CD4-positive, alpha-beta T cell (primary cell): ENCODE data around the gene DNAJC11. TPM values are rescaled to one million over a fixed set of nuclear protein-coding genes. Genes with fewer than 3 reads are reported as not detected.

Experiments
- ATAC-seq: fragments of 200-7000 bp; cut with Tn5 transposase; one replicate; pipeline ENCODE4 v1.10.0; 2022; ENCODE audit warnings: mild to moderate bottlenecking; ENCODE audit not compliant: poor library complexity
- CTCF ChIA-PET: fragments of 350-600 bp; sonication (Branson Sonifier 250); formaldehyde crosslinking; loops from one replicate; lab custom pipeline; 2021; ENCODE audit warnings: antibody characterized with exemption, inconsistent platforms; lab: Charles Lee
- POLR2A ChIA-PET: fragments of 350-600 bp; sonication (Branson Sonifier 250); formaldehyde crosslinking; loops from one replicate; lab custom pipeline; 2021; ENCODE audit warnings: antibody characterized with exemption, inconsistent platforms; lab: Charles Lee
- DNase-seq, 14 experiments: peaks; one replicate each; pipeline ENCODE4 v3.0.0-alpha.2; 2013 to 2020; ENCODE audit warnings: mixed read lengths in 2 of 14
- H3K27ac ChIP-seq, 2 donors: one replicate each; pipeline versions ENCODE4 v1.5.1 to v1.7.0; 2013; ENCODE audit warnings: low read length in 2 of 2, low read depth in 1 of 2, mild to moderate bottlenecking in 1 of 2
- H3K27me3 ChIP-seq, 2 experiments: 1 replicate in 1 of 2; 2 replicates in 1 of 2; pipeline versions ENCODE4 v1.6.1 to v1.7.0; 2013; ENCODE audit warnings: low read length in 2 of 2, control low read depth in 1 of 2, mild to moderate bottlenecking in 1 of 2, moderate library complexity in 1 of 2; ENCODE audit not compliant: insufficient read depth in 2 of 2, control insufficient read depth in 1 of 2
- H3K36me3 ChIP-seq: one replicate; pipeline ENCODE4 v1.6.1; 2013; ENCODE audit warnings: low read length, control low read depth; ENCODE audit not compliant: insufficient read depth
- H3K4me1 ChIP-seq: one replicate; pipeline ENCODE4 v1.6.1; 2013; ENCODE audit warnings: low read length, control low read depth; ENCODE audit not compliant: insufficient read depth
- H3K4me3 ChIP-seq: one replicate; pipeline ENCODE4 v1.5.1; 2013; ENCODE audit warnings: mild to moderate bottlenecking, low read length, moderate library complexity
- H3K9me3 ChIP-seq, 2 experiments: 1 replicate in 1 of 2; 2 replicates in 1 of 2; pipeline versions ENCODE4 v1.6.1 to v1.7.0; 2013; ENCODE audit warnings: low read length in 2 of 2, mild to moderate bottlenecking in 2 of 2, control low read depth in 1 of 2, moderate library complexity in 1 of 2; ENCODE audit not compliant: control insufficient read depth in 1 of 2, insufficient read depth in 1 of 2
- H3K27ac Mint-ChIP-seq: one replicate; pipeline ENCODE4 v1.8.0; 2020; ENCODE audit warnings: mixed read lengths
- H3K27me3 Mint-ChIP-seq: one replicate; pipeline ENCODE4 v1.8.0; 2021; ENCODE audit warnings: mixed read lengths
- H3K36me3 Mint-ChIP-seq: one replicate; pipeline ENCODE4 v1.8.0; 2021; ENCODE audit warnings: low read depth, mixed read lengths
- H3K4me1 Mint-ChIP-seq: one replicate; pipeline ENCODE4 v1.8.0; 2021; ENCODE audit warnings: low read depth, mixed read lengths
- H3K4me3 Mint-ChIP-seq: one replicate; pipeline ENCODE4 v1.8.0; 2020; ENCODE audit warnings: mild to moderate bottlenecking, mixed read lengths
- H3K9me3 Mint-ChIP-seq: one replicate; pipeline ENCODE4 v1.8.0; 2020; ENCODE audit warnings: mixed read lengths
- CTCF ChIP-seq: fragments of 200-600 bp; IDR thresholded peaks from one replicate; pipeline ENCODE4 v1.8.0; 2022; ENCODE audit warnings: antibody characterized with exemption, mild to moderate bottlenecking
- intact Hi-C, 2 experiments: fragments of 100-400 bp; cut with DNase I in 1 of 2; cut with micrococcal nuclease in 1 of 2; formaldehyde crosslinking; loops; one replicate each; pipeline versions ENCODE4 v1.15.1 to v1.9.0; 2023 to 2025; cut with DNase I, micrococcal nuclease
- total RNA-seq, 174 experiments: library from RNA in 2 of 174; stranded (reverse) in 2 of 174; gene quantifications; one replicate each; pipeline ENCODE4 v1.2.3 and lab custom pipeline; 2021 to 2026

The DNAJC11 gene
- total RNA-seq, 2 experiments from 2014 or later, result 20.6 to 24.0 TPM

DNA sequence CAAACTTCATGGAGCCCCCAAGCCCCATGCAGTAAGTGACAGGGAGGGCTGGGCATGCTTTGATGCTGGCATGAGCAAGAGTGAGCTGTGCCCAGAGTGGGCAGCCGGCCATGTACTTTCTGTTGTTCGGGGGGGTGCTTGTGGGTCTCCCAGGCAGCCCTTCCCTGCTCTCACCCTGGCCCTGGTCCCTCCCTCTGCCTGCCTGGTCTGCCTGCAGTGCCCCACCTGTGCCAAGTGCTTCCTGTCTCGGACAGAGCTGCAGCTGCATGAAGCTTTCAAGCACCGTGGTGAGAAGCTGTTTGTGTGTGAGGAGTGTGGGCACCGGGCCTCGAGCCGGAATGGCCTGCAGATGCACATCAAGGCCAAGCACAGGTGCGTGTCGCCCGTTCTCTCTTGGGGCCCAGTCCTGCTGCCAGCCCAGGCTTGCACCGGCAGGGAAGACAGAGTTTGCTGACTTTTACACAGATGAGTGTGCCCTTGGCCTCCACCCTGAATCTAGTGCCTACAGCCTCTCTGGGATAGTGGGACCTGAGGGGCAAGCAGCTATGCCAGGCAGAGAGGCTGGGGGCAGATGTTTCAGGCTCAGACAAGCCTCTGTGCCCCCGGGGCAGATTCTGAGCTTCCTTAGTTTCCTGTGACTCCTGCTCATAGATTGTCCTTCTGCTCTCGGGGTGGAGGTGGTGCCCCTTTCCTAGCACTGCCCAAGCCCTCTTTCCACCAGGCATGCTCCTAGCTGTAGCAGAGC, 114.2 kb downstream of the DNAJC11 start:
- intact Hi-C loops, result no loop called here
- H3K4me1 Mint-ChIP-seq, result peaks cover 37% of the 10 kb centered on the region
- peaks cover 35% of the 10 kb centered on the region for H3K36me3 Mint-ChIP-seq
- Histone ChIP-seq H3K9me3 (no peaks in the 10 kb centered on the region), H3K27ac (peak overlapping the region in 1 of 2 donors; percentile 21), H3K4me1 (peaks cover 52% of the 10 kb centered on the region), H3K36me3 (peaks cover 49% of the 10 kb centered on the region), H3K27me3 (no peaks in the 10 kb centered on the region), H3K4me3 (no peak overlapping the region)
- H3K27me3 Mint-ChIP-seq, result no peaks in the 10 kb centered on the region
- H3K9me3 Mint-ChIP-seq, result no peaks in the 10 kb centered on the region
- peak overlapping the region; percentile 55 for H3K27ac Mint-ChIP-seq
- peak overlapping the region; percentile 11 for H3K4me3 Mint-ChIP-seq
- ChIA-PET POLR2A (interaction anchor here (3.5 kb wide), 1 partner anchor 13 kb away, joined by 19 read pairs; no protein-coding TSS in a partner anchor), CTCF (no interaction called here)
- ATAC-seq, result no peak
- no peak for TF ChIP-seq CTCF
- no peak for DNase-seq

DNA sequence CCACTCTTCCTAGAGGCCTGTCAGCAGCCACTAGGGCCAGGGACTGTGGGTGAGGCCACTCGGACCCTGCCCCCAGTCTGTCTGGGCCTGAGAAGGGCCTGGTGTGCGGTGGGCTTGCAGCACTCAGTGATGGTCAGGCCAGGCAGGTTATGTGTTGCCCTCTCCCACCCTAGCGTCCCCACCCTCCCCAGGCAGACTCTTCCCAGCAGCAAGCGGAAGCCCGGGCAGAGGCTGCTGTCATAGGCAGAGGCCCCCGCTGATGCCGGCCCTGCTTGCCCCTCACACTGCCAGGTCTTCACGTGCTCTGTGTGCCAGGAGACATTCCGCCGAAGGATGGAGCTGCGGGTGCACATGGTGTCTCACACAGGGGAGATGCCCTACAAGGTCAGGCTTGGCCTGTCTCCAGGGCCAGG, 115.2 kb downstream of the DNAJC11 start:
- Mint-ChIP-seq H3K4me1 (peaks cover 42% of the 10 kb centered on the region), H3K9me3 (no peaks in the 10 kb centered on the region), H3K27me3 (no peaks in the 10 kb centered on the region), H3K36me3 (peaks cover 35% of the 10 kb centered on the region), H3K27ac (no peak overlapping the region), H3K4me3 (no peak overlapping the region)
- Histone ChIP-seq H3K27ac (no peak overlapping the region), H3K36me3 (peaks cover 43% of the 10 kb centered on the region), H3K27me3 (no peaks in the 10 kb centered on the region), H3K4me3 (no peak overlapping the region), H3K9me3 (no peaks in the 10 kb centered on the region), H3K4me1 (peaks cover 52% of the 10 kb centered on the region)
- ChIA-PET CTCF (no interaction called here), POLR2A (no interaction called here)
- DNase-seq (no peak), ATAC-seq (no peak)
- intact Hi-C loops, result no loop called here
- TF ChIP-seq CTCF, result no peak

- no peak overlapping the region for H3K27ac ChIP-seq
- no peak overlapping the region for H3K4me3 ChIP-seq
- H3K9me3 Mint-ChIP-seq, result no peaks in the 10 kb centered on the region
- ChIA-PET POLR2A (no interaction called here), CTCF (no interaction called here)
- ATAC-seq, result no peak
- no peaks in the 10 kb centered on the region for H3K27me3 ChIP-seq
- H3K9me3 ChIP-seq, result no peaks in the 10 kb centered on the region
- no peaks in the 10 kb centered on the region for H3K27me3 Mint-ChIP-seq
- no peak for DNase-seq
- intact Hi-C loops, result no loop called here
- TF ChIP-seq CTCF, result no peak
- H3K4me1 Mint-ChIP-seq, result peaks cover 42% of the 10 kb centered on the region
- peaks cover 39% of the 10 kb centered on the region for H3K36me3 ChIP-seq
- no peak overlapping the region for H3K27ac Mint-ChIP-seq
- H3K36me3 Mint-ChIP-seq, result peaks cover 35% of the 10 kb centered on the region
- H3K4me3 Mint-ChIP-seq, result no peak overlapping the region
- peaks cover 52% of the 10 kb centered on the region for H3K4me1 ChIP-seq
Observed at GRCh38 chr1:6585841-6586240, 115.8 kb downstream of the DNAJC11 start.
